ENCODE measurements around the gene B3GNT3. TPM values are rescaled to one million over a fixed set of nuclear protein-coding genes. Genes with fewer than 3 reads are reported as not detected.

B3GNT3 gene
- total and polyA plus RNA-seq, 2 of the 13 experiments (the other 11 are each of a cell fraction or from before 2014, with no cell fraction given) = 0.86 to 4.0 TPM

DNA sequence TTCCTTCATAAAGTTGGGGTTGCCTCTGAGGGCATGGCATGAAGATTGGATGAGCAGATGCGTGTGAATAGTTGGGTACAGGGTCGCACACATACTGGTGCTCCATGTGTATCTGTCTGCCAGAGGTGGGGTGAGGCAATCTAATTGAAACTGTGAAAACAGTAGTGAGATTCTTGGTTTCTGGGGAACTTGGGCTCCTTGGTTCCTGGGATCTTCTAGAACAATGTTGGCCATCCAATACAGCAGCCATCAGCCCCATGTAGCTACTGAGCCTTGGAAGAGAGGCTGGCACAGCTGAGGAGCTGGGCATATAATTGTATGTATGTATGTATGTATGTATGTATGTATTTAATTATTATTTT is 43.0 kb upstream of the B3GNT3 start:
- no peaks in the 10 kb centered on the region for H4K20me1 ChIP-seq (ENCODE audit: insufficient read depth, low read length)
- ChIA-PET POLR2A (no interaction called here), CTCF (ENCODE audit: low intra/inter-chr PET ratio, low total read pairs) (no interaction called here)
- intact Hi-C loops (cut with micrococcal nuclease; ENCODE audit: unreplicated experiment) = no loop called here
- no peaks in the 10 kb centered on the region for H3K36me3 ChIP-seq (replicated peaks in 1 of 2; ENCODE audit: control insufficient read depth in 1 of 2, insufficient read depth in 2 of 2, low read length in 2 of 2)
- no peak for ATAC-seq
- peak overlapping the region; percentile 22 to 53 (median 47); a peak in 4 of 6 replicates for H3K4me3 ChIP-seq (replicated peaks in 1 of 3; ENCODE audit: insufficient read depth in 1 of 3, low read depth in 2 of 3, low read length in 3 of 3)
- H3K79me2 ChIP-seq (ENCODE audit: insufficient read depth, low read length) = no peaks in the 10 kb centered on the region
- in situ Hi-C loops (cut with HindIII; ENCODE audit: extremely low pct_ligation_motif_present, low pct_unique_long_range_greater_than_20kb) = no loop called here
- 81% methylated on average over 2 of the region's 2 CpGs for WGBS (ENCODE audit: low lambda C conversion rate)
- peak overlapping the region; percentile 19 for H3K27ac ChIP-seq (ENCODE audit: extremely low read length, insufficient read depth, low read length)
- no peak for DNase-seq (ENCODE audit: low spot score)
- peaks cover 68% of the 10 kb centered on the region for H3K4me1 ChIP-seq (ENCODE audit: insufficient read depth, low read length)
- H3K9me3 ChIP-seq (ENCODE audit: low read length) = no peaks in the 10 kb centered on the region
- peak overlapping the region; percentile 79 for H3K4me2 ChIP-seq (ENCODE audit: low read depth, low read length)
- TF ChIP-seq ZEB1 (IDR thresholded peaks at IDR 0.05; ENCODE audit: insufficient replicate concordance, low read depth) = no peak
- TF ChIP-seq, protein P1, sequence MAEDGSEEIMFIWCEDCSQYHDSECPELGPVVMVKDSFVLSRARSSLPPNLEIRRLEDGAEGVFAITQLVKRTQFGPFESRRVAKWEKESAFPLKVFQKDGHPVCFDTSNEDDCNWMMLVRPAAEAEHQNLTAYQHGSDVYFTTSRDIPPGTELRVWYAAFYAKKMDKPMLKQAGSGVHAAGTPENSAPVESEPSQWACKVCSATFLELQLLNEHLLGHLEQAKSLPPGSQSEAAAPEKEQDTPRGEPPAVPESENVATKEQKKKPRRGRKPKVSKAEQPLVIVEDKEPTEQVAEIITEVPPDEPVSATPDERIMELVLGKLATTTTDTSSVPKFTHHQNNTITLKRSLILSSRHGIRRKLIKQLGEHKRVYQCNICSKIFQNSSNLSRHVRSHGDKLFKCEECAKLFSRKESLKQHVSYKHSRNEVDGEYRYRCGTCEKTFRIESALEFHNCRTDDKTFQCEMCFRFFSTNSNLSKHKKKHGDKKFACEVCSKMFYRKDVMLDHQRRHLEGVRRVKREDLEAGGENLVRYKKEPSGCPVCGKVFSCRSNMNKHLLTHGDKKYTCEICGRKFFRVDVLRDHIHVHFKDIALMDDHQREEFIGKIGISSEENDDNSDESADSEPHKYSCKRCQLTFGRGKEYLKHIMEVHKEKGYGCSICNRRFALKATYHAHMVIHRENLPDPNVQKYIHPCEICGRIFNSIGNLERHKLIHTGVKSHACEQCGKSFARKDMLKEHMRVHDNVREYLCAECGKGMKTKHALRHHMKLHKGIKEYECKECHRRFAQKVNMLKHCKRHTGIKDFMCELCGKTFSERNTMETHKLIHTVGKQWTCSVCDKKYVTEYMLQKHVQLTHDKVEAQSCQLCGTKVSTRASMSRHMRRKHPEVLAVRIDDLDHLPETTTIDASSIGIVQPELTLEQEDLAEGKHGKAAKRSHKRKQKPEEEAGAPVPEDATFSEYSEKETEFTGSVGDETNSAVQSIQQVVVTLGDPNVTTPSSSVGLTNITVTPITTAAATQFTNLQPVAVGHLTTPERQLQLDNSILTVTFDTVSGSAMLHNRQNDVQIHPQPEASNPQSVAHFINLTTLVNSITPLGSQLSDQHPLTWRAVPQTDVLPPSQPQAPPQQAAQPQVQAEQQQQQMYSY (CRISPR knock-in tag; IDR thresholded peaks at IDR 0.05) = no peak
- TF ChIP-seq, protein P2, sequence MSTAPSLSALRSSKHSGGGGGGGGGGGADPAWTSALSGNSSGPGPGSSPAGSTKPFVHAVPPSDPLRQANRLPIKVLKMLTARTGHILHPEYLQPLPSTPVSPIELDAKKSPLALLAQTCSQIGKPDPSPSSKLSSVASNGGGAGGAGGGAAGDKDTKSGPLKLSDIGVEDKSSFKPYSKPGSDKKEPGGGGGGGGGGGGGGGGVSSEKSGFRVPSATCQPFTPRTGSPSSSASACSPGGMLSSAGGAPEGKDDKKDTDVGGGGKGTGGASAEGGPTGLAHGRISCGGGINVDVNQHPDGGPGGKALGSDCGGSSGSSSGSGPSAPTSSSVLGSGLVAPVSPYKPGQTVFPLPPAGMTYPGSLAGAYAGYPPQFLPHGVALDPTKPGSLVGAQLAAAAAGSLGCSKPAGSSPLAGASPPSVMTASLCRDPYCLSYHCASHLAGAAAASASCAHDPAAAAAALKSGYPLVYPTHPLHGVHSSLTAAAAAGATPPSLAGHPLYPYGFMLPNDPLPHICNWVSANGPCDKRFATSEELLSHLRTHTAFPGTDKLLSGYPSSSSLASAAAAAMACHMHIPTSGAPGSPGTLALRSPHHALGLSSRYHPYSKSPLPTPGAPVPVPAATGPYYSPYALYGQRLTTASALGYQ (CRISPR knock-in tag; IDR thresholded peaks at IDR 0.05) = no peak
- no peak for TF ChIP-seq MXD4 (CRISPR knock-in tag; IDR thresholded peaks at IDR 0.05)
- TF ChIP-seq FOSL1 (CRISPR knock-in tag; IDR thresholded peaks at IDR 0.05; ENCODE audit: borderline replicate concordance) = no peak
- no peaks in the 10 kb centered on the region for H3K27me3 ChIP-seq (ENCODE audit: control insufficient read depth in 1 of 2, insufficient read depth in 2 of 2, low read length in 2 of 2)
- BruUV-seq (replicated peaks) = no TSS peak
- FAIRE-seq = no peak
- H3K9ac ChIP-seq (ENCODE audit: insufficient read depth, low read depth, low read length) = no peak overlapping the region; the same call in 1 of the 2 replicates
- no peak overlapping the region for H2AFZ ChIP-seq (ENCODE audit: low read length)

Data from HepG2 (cell line).